Measurements from ENCODE around the gene ORC3.
A peak's percentile ranks its signal among the peaks of the same experiment; 100 is the strongest.
"Not testable (repeated sequence)": the region's sequence is repeated elsewhere in the genome, so short reads cannot be mapped to it uniquely, and the experiment has no call there.

ORC3 gene

GRCh38 chr6:87663434-87663833 lies 73.5 kb downstream of the ORC3 start:
- no peak for FAIRE-seq

- FAIRE-seq = no peak
These were observed 75.1 kb downstream of the ORC3 start for GRCh38 chr6:87664921-87665485.

- FAIRE-seq = no peak
These were observed 77.1 kb downstream of the ORC3 start for GRCh38 chr6:87667032-87667431.

- no peak for FAIRE-seq
These were observed 78.1 kb downstream of the ORC3 start for GRCh38 chr6:87668013-87668412.

GRCh38 chr6:87669051-87669450 lies 79.1 kb downstream of the ORC3 start:
- no peak for FAIRE-seq

GRCh38 chr6:87670707-87671106 lies 80.8 kb downstream of the ORC3 start:
- FAIRE-seq = no peak

- no peak for FAIRE-seq
These were observed 81.7 kb downstream of the ORC3 start for GRCh38 chr6:87671555-87672029.

GRCh38 chr6:87672641-87673040 lies 82.7 kb downstream of the ORC3 start:
- no peak for FAIRE-seq

- FAIRE-seq = no peak
These were observed 83.3 kb downstream of the ORC3 start for GRCh38 chr6:87673237-87673636.

GRCh38 chr6:87674290-87674689 lies 84.4 kb downstream of the ORC3 start:
- no peak for FAIRE-seq

- FAIRE-seq = no peak
These were observed 85.2 kb downstream of the ORC3 start for GRCh38 chr6:87675004-87675681.

GRCh38 chr6:87682310-87682709 lies 92.4 kb downstream of the ORC3 start:
- FAIRE-seq = no peak

GRCh38 chr6:87683890-87684289 lies 94.0 kb downstream of the ORC3 start:
- no peak for FAIRE-seq

GRCh38 chr6:87684895-87685654 lies 95.1 kb downstream of the ORC3 start:
- FAIRE-seq = no peak

- not testable (repeated sequence) for FAIRE-seq
These were observed 96.8 kb downstream of the ORC3 start for GRCh38 chr6:87686636-87687205.

- FAIRE-seq = no peak
These were observed 97.4 kb downstream of the ORC3 start for GRCh38 chr6:87687296-87687695.

- not testable (repeated sequence) for FAIRE-seq
These were observed 98.0 kb downstream of the ORC3 start for GRCh38 chr6:87687893-87688292.

- no peak for FAIRE-seq
These were observed 100.5 kb downstream of the ORC3 start for GRCh38 chr6:87690441-87690840.

- FAIRE-seq = no peak
These were observed 102.2 kb downstream of the ORC3 start for GRCh38 chr6:87692086-87692485.

GRCh38 chr6:87696817-87697216 lies 106.9 kb downstream of the ORC3 start:
- not testable (repeated sequence) for FAIRE-seq

GRCh38 chr6:87697581-87698546 lies 107.9 kb downstream of the ORC3 start:
- peak; percentile 54 for FAIRE-seq

- no peak for FAIRE-seq
These were observed 108.6 kb downstream of the ORC3 start for GRCh38 chr6:87698547-87699006.
